ENCODE measurements around the gene PRSS38. TPM values are rescaled to one million over a fixed set of nuclear protein-coding genes. Genes with fewer than 3 reads are reported as not detected.

Gene PRSS38
- total RNA-seq, 1 experiment from 2014 or later: not detected

GRCh38 chr1:227893949-227894721 is 78.7 kb downstream of the PRSS38 start:
- no peak for TF ChIP-seq CTCF (IDR thresholded peaks at IDR 0.05; ENCODE audit: unreplicated experiment)
- no peaks in the 10 kb centered on the region for H3K9me3 Mint-ChIP-seq (ENCODE audit: unreplicated experiment)
- peaks cover 12% of the 10 kb centered on the region for H3K4me1 Mint-ChIP-seq (ENCODE audit: insufficient read depth, unreplicated experiment)
- POLR2A ChIA-PET: interaction anchor here (1.4 kb wide), 1 partner anchor 40 kb away, joined by 3 read pairs; no protein-coding TSS in a partner anchor
- H3K27me3 Mint-ChIP-seq (ENCODE audit: insufficient read depth, unreplicated experiment): peaks cover 3% of the 10 kb centered on the region
- H3K27ac Mint-ChIP-seq (ENCODE audit: low read depth, unreplicated experiment): no peak overlapping the region
- no peak for DNase-seq (ENCODE audit: unreplicated experiment)
- no peak overlapping the region for H3K4me3 Mint-ChIP-seq (ENCODE audit: unreplicated experiment)
- intact Hi-C loops (cut with micrococcal nuclease): no loop called here
- CTCF ChIA-PET: interaction anchor here (0.9 kb wide), 1 partner anchor 11 kb away, joined by 3 read pairs; no protein-coding TSS in a partner anchor
- no TSS peak for BruUV-seq (replicated peaks)
- no peaks in the 10 kb centered on the region for H3K36me3 Mint-ChIP-seq (ENCODE audit: insufficient read depth, unreplicated experiment)

GRCh38 chr1:227894831-227895451 is 79.5 kb downstream of the PRSS38 start:
- no TSS peak for BruUV-seq (replicated peaks)
- ChIA-PET POLR2A (no interaction called here), CTCF (no interaction called here)
- no peak for DNase-seq (ENCODE audit: unreplicated experiment)
- Mint-ChIP-seq H3K4me3 (ENCODE audit: unreplicated experiment) (no peak overlapping the region), H3K9me3 (ENCODE audit: unreplicated experiment) (no peaks in the 10 kb centered on the region), H3K4me1 (ENCODE audit: insufficient read depth, unreplicated experiment) (peaks cover 18% of the 10 kb centered on the region), H3K27ac (ENCODE audit: low read depth, unreplicated experiment) (no peak overlapping the region), H3K27me3 (ENCODE audit: insufficient read depth, unreplicated experiment) (peaks cover 11% of the 10 kb centered on the region), H3K36me3 (ENCODE audit: insufficient read depth, unreplicated experiment) (no peaks in the 10 kb centered on the region)
- intact Hi-C loops (cut with micrococcal nuclease): no loop called here
- TF ChIP-seq CTCF (IDR thresholded peaks at IDR 0.05; ENCODE audit: unreplicated experiment): no peak

Other genes starting within 250 kb of the PRSS38 start
- gene JMJD4, start 80.4 kb upstream of the PRSS38 start, total RNA-seq (2022): 34.0 and 43.2 TPM in 2 replicates
- 38.0 and 44.0 TPM in 2 replicates for gene SNAP47, start 80.2 kb upstream of the PRSS38 start, total RNA-seq (2022)
- 2.6 and 6.6 TPM in 2 replicates for gene WNT9A, start 132.3 kb downstream of the PRSS38 start, total RNA-seq (2022)
- 0.10 TPM in 1 of 2 replicates, not detected in the other for gene WNT3A, start 191.3 kb downstream of the PRSS38 start, total RNA-seq (2022)